Hepatocyte (in vitro differentiated cells): ENCODE data around the gene KRTAP4-5.

ENCODE experiments used
- EZH2 ChIP-seq: fragments of 200-600 bp; sonication (generic); IDR thresholded peaks from 2 replicates; pipeline ENCODE4 v1.6.1; 2016; ENCODE audit warnings: antibody characterized with exemption, mild to moderate bottlenecking, borderline replicate concordance
- EZH2phosphoT487 ChIP-seq: fragments of 200-600 bp; sonication (generic); IDR thresholded peaks from one replicate; pipeline ENCODE4 v1.6.1; 2018; ENCODE audit warnings: antibody characterized with exemption, mild to moderate bottlenecking, low read depth, moderate library complexity; ENCODE audit not compliant: unreplicated experiment, severe bottlenecking
- TF ChIP-seq, protein P1 (sequence below): fragments of 200-600 bp; sonication (generic); IDR thresholded peaks from 2 replicates; pipeline ENCODE4 v1.5.1; 2016; ENCODE audit warnings: antibody characterized with exemption, mild to moderate bottlenecking; ENCODE audit not compliant: poor library complexity

DNA sequence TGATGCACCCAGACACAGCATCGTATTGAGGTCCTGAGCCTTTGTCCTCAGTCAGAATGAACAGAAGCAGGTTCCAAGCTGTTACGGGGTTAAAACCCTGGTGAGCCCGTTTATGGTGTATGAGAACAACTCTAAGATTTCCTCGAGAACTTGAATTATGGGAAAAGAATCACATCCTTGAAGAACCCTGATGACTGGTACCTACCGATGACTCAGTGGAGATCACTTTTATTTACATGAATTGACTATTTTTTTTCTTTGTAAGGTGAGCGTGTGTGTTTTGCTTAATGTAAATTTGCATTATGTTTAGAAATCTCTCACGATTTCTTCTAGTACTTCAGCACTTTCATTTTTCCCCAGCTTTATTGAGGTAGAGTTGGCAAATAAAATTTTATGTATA is 14.2 kb upstream of the KRTAP4-5 start:
- TF ChIP-seq, protein P1, sequence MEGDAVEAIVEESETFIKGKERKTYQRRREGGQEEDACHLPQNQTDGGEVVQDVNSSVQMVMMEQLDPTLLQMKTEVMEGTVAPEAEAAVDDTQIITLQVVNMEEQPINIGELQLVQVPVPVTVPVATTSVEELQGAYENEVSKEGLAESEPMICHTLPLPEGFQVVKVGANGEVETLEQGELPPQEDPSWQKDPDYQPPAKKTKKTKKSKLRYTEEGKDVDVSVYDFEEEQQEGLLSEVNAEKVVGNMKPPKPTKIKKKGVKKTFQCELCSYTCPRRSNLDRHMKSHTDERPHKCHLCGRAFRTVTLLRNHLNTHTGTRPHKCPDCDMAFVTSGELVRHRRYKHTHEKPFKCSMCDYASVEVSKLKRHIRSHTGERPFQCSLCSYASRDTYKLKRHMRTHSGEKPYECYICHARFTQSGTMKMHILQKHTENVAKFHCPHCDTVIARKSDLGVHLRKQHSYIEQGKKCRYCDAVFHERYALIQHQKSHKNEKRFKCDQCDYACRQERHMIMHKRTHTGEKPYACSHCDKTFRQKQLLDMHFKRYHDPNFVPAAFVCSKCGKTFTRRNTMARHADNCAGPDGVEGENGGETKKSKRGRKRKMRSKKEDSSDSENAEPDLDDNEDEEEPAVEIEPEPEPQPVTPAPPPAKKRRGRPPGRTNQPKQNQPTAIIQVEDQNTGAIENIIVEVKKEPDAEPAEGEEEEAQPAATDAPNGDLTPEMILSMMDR, result no peak
- no peak for TF ChIP-seq EZH2
- TF ChIP-seq EZH2phosphoT487, result no peak
